PC-3 (cell line): Measurements from ENCODE around the gene H3-3A.

Experiments used
- EZH2 ChIP-seq: fragments of 300-600 bp; sonication (generic); IDR thresholded peaks from one replicate; pipeline ENCODE4 v1.6.1; 2017; ENCODE audit warnings: antibody characterized with exemption, mild to moderate bottlenecking, low read length; ENCODE audit not compliant: unreplicated experiment
- TF ChIP-seq, protein P1 (sequence below): fragments of 300-600 bp; sonication (generic); conservative IDR thresholded peaks from 2 replicates; pipeline ENCODE4 v1.5.1; 2017; ENCODE audit warnings: antibody characterized with exemption, low read depth, mild to moderate bottlenecking, low read length

DNA sequence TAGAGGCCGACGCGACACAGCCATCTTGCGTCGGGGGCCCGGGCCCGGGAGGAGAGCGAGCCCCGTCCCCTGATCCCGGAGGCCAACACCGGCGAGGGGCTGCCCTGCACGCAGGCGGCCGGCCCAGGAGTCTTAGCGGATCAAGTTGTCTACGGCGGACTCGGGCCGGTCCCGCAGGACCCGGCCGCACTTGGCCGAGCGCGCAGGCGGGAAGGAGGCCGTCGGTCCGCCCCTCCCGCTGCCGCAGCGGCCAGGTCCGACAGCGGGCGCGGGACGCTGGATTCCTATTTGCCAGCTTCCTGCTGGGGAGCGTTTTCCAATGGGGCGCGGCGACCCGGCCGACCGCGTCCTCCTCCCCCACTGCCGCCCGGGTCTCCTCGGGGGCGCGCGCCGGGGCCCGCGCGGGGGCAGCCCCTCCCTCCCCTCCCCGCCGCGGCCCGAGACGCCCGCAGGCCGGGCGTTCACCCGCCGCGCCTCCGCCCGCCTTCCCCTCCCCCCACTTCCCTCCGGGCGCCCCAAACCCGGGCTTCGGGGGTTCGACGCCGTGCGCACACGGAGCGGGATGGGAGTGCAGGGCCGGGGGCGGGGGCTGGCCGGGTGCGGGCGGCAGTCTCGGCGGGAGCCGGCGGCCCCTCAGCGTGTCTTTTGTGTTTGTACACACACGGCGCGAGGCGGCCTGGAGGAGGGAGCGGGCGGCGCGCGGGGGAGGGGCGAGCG lies 517 bp upstream of the H3-3A start:
- TF ChIP-seq, protein P1, sequence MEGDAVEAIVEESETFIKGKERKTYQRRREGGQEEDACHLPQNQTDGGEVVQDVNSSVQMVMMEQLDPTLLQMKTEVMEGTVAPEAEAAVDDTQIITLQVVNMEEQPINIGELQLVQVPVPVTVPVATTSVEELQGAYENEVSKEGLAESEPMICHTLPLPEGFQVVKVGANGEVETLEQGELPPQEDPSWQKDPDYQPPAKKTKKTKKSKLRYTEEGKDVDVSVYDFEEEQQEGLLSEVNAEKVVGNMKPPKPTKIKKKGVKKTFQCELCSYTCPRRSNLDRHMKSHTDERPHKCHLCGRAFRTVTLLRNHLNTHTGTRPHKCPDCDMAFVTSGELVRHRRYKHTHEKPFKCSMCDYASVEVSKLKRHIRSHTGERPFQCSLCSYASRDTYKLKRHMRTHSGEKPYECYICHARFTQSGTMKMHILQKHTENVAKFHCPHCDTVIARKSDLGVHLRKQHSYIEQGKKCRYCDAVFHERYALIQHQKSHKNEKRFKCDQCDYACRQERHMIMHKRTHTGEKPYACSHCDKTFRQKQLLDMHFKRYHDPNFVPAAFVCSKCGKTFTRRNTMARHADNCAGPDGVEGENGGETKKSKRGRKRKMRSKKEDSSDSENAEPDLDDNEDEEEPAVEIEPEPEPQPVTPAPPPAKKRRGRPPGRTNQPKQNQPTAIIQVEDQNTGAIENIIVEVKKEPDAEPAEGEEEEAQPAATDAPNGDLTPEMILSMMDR, result no peak
- no peak for TF ChIP-seq EZH2
